HG03571 (cell line): ENCODE results near the gene TRAF4.
A peak's percentile ranks its signal among the peaks of the same experiment; 100 is the strongest.

Source experiments
- ATAC-seq: cut with Tn5 transposase; IDR thresholded peaks from one replicate; pipeline ENCODE4 v1.9.1; 2021; ENCODE audit not compliant: unreplicated experiment

The TRAF4 gene

GRCh38 chr17:28747051-28747691 lies 3.4 kb downstream of the TRAF4 start:
- ATAC-seq, result no peak

- no peak for ATAC-seq
These were observed 4.3 kb downstream of the TRAF4 start for GRCh38 chr17:28747801-28748750.

GRCh38 chr17:28748852-28749515 lies 5.2 kb downstream of the TRAF4 start:
- ATAC-seq, result no peak

GRCh38 chr17:28749516-28750177 lies 5.8 kb downstream of the TRAF4 start:
- ATAC-seq, result no peak

GRCh38 chr17:28750178-28751047 lies 6.6 kb downstream of the TRAF4 start:
- ATAC-seq, result peak; percentile 54

GRCh38 chr17:28751600-28752366 lies 8.0 kb downstream of the TRAF4 start:
- ATAC-seq, result no peak

- ATAC-seq, result no peak
These were observed 11.7 kb downstream of the TRAF4 start for GRCh38 chr17:28755486-28755885.

GRCh38 chr17:28756049-28756804 lies 12.4 kb downstream of the TRAF4 start:
- no peak for ATAC-seq

- no peak for ATAC-seq
These were observed 14.8 kb downstream of the TRAF4 start for GRCh38 chr17:28758411-28759121.

GRCh38 chr17:28759256-28759865 lies 15.6 kb downstream of the TRAF4 start:
- ATAC-seq, result no peak

GRCh38 chr17:28760601-28761562 lies 17.1 kb downstream of the TRAF4 start:
- ATAC-seq, result no peak

- no peak for ATAC-seq
These were observed 19.5 kb downstream of the TRAF4 start for GRCh38 chr17:28763137-28763799.

- ATAC-seq, result no peak
These were observed 20.0 kb downstream of the TRAF4 start for GRCh38 chr17:28763804-28764266.

- ATAC-seq, result no peak
These were observed 21.2 kb downstream of the TRAF4 start for GRCh38 chr17:28765038-28765437.

GRCh38 chr17:28773736-28774135 lies 29.9 kb downstream of the TRAF4 start:
- no peak for ATAC-seq

GRCh38 chr17:28774206-28774605 lies 30.4 kb downstream of the TRAF4 start:
- ATAC-seq, result no peak
